Dermis blood vessel endothelial cell (primary cell): ENCODE measurements around the gene BANK1. TPM values are rescaled to one million over a fixed set of nuclear protein-coding genes. Genes with fewer than 3 reads are reported as not detected.
"Not testable (repeated sequence)": the region's sequence is repeated elsewhere in the genome, so short reads cannot be mapped to it uniquely, and the experiment has no call there.

ENCODE experiments used
- DNase-seq: peaks from one replicate; pipeline ENCODE4 v3.0.0; 2010
- total RNA-seq: library from RNA; depleted of rRNA; stranded (reverse); fragments of >200 nt; gene quantifications from 2 replicates; pipeline ENCODE4 v1.2.3, GENCODE V29; 2014

Gene BANK1
- total RNA-seq, 1 donor from 2014 or later: not detected

DNA sequence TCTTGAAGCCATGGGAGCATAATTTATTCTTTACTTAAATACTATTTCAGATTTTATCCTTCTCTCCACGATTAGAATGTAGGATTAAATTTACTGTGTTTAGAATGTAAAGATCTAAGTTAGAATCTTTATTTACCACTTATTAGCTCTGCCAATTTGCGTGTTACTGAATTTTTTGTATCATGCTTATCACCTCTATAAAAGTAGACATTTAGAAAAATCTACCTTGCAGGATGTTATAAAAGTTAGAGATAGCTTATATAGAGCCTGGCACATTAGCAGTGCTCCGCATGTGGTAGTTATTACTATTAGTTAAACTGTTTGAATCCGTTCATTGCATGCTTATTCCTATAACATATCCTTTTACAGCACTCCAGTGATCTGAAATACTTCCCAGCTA lies 97.9 kb downstream of the BANK1 start:
- no peak for DNase-seq

- DNase-seq: not testable (repeated sequence)
These were observed 115.0 kb downstream of the BANK1 start for GRCh38 chr4:101905527-101905926.

DNA sequence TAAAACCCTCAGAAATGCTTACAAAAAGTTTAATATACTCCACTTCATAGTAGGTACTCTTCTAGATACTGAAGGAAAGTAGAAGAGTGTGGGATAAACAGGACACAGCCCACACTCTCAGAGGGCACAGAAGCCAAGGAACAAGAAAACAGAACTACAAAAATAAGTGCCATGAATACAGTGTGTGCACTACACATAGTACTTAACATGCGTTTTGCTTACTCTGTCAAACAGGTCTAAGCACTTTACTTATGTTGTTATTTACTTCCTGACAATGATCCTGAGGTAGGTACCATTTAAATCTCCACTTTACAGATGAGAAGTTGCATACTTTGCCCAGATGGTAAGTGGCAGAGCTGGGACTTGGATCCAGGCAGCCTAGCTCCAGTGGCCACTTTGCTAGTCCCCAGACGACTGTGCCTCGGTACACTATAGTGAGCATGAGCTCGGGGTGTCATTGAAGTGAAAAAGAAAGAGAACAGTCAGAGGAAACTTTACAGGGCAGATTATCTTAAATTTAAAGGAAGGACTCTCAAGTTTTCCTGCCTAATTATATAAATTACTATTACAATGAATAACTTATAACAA lies 120.3 kb downstream of the BANK1 start:
- DNase-seq: no peak

- DNase-seq: no peak
These were observed 121.1 kb downstream of the BANK1 start for GRCh38 chr4:101911616-101912015.

DNA sequence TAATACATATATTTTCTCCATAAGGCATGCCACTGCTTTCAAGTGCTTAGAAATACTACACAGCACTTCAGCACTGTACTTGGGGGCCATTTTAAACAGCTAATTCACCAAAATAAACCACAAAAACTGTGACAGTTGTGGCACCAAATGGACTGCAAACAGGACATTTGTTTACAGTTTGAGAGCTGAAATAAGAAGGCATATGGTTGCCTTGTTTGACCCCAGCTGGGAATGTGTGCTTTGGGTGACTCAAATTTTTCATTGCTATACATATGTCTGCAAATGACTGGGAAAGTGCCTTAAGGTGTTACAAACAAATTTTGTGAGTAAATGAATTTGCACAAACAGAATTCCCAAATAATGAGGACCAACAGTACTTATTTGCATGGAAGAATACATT lies 124.2 kb downstream of the BANK1 start:
- no peak for DNase-seq

- DNase-seq: no peak
These were observed 128.9 kb downstream of the BANK1 start for GRCh38 chr4:101919373-101919977.

GRCh38 chr4:101921370-101921769 lies 130.8 kb downstream of the BANK1 start:
- no peak for DNase-seq

DNA sequence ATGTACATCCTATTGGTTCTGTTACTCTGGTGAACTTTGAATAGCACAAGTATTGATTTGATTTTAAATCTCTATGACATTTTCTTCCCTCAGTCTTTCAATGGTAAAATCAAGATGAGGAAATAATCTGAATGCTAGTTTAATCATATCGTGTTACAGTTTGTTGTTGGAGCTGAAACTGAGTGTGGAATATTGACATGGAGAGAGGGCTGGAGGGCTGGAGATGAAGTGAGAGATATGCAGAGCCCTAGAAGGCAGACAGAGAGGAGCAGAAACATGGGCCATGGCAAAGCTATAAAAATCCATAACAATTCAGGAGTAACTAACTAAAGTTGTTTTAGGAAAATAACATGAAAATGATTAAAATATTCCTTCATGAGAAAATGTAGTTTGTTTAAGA lies 141.1 kb downstream of the BANK1 start:
- DNase-seq: no peak

DNA sequence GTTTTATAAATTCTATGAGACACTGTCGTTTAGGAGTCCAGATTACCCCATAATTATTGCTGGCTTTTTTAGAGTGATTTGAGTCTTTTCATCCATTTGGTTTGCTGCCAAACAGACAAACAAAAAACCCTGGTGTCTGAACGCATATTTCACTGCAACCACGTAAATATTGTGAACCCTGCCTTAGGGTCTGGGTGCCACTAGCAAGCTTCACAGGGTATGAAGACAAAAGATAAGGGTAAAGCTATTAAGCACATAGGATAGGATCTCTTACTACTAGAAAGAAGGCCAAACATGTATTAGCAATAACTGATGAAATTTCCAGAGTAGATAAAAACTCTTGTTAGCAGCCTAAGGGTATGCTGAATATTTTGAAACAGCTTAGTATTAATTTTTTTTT lies 143.3 kb downstream of the BANK1 start:
- DNase-seq: no peak

GRCh38 chr4:101938836-101939235 lies 148.3 kb downstream of the BANK1 start:
- DNase-seq: no peak

DNA sequence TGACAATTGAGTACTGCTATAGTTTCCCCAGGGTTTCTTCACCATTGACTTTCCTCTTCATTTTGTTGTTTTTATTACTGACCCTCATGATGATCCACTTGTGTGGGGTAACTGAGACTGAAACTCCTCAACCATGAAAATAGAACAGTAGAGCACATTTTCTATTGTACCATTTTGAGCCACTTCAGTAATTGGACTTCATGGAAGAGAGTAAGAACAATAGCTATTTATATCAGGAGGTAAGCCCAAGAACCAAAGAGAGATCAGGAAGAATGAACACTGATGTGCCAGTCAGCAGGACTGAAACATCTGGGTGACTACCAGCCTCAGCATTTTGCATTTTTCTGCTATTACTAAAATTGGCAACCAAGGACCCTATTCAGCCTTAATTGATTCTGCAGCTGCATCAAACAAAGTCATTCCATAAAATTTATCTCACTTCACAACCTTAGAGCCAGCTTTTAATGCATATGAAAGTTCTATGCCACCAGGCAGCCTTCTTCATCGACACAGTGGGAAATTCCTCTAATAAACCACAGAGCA lies 151.4 kb downstream of the BANK1 start:
- no peak for DNase-seq

GRCh38 chr4:101942891-101943290 lies 152.4 kb downstream of the BANK1 start:
- no peak for DNase-seq

GRCh38 chr4:101944649-101945048 lies 154.1 kb downstream of the BANK1 start:
- DNase-seq: no peak

- DNase-seq: no peak
These were observed 157.5 kb downstream of the BANK1 start for GRCh38 chr4:101948055-101948454.

- no peak for DNase-seq
These were observed 158.4 kb downstream of the BANK1 start for GRCh38 chr4:101948951-101949350.

- no peak for DNase-seq
These were observed 159.9 kb downstream of the BANK1 start for GRCh38 chr4:101950258-101950979.

DNA sequence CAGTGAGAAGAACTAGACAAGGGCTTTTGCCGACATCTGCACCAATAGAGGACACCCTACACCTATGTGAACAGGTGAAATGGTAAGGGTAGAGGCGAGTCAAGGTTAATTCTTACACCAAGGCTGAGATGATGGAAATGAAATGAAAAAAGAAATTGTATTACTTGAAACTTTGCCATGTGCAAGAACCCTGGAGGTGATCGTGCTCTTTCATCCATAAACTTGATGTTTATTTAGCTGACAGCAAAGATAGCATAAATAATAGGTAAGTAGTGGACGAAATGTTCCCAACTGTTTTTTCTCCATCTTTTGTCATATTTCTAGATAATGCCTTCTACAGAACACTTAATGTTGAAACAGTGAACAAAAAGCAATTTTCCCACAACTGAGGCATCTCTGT lies 162.5 kb downstream of the BANK1 start:
- no peak for DNase-seq

- DNase-seq: peak; percentile 51
These were observed 163.4 kb downstream of the BANK1 start for GRCh38 chr4:101953949-101954348.

DNA sequence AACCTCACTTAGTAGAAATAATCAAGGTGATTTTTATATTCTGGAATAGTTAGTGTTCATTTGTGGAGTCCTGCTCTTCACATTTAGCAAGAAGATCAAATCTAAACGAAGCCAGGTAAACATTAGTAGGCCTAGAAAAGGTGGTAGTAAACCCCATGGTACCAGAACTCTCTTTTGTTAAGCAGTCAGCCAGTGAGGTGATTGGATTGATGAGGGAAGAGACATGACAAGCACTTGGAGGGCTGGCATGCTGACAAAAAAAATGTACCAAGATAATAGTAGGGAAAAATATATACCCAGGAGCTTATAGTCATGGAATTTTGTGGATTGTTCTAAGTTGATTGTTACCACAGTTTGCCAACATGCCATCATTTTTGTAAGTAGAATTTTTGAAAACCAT lies 163.8 kb downstream of the BANK1 start:
- DNase-seq: peak; percentile 5

DNA sequence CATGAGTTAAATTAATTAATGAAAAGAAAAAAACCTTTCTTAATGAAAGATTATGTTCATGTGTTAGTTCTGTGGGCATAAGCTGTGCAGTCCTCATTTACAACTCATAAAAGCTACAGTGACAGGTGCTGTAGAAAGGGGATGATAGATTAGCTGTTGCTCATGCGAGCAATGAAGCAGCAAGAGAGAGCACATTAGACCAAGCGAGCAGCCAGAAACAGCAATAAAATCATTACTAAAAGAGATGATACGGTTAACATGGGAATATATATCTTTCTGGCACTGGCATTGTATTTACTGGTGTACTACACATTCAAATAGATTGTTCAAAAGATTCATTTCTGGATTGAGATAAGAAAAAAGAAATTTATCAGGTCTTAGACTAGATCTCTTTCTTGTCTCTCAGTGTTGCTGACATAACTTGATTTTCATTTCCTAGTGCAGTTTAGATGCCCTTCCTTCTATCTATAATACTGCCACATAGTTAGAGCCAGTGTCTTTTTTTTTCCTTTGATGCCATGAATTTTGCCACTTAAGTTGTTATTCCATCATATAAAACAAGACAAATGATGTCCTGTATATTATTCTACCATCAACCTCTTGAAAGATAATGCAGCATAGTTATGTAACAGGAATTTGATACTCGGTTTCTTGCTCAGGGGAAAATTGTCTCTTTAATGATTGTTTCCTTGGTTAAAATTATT lies 164.6 kb downstream of the BANK1 start:
- no peak for DNase-seq

DNA sequence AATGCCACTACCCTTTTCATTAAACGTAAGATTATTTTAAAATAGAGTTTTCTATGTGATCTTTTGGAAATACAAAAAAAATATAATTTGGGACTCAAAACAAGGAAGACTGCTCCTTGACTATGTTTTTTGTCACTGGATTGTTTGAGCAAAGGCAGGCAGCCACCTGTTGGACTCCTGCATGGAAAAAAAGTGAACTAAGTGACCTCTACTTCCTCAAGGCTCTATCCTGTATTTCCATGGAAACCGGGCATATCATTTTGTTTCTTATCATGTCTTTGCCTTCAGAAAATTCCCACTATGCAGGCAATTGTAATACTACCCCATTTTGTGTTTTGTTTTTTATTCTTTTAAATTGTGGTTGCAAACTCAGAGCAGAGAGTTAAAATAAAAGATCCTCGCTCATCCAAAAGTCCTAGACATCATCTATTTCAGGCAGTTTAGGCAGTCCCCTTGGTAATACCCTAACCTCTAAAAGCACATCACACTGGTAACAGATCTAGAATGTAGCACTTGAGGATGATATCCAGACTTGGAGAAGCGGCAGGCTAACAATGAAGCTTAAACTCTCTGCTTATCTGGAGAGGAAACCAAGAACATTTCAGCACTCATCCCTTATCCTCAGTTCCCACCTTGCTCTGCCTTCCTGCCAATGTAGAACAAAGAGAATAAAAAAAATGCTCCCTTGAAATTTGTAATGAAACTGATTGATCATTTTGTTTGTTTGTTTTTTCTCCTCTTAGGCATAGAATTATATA lies 165.7 kb downstream of the BANK1 start:
- DNase-seq: peak; percentile 72

DNA sequence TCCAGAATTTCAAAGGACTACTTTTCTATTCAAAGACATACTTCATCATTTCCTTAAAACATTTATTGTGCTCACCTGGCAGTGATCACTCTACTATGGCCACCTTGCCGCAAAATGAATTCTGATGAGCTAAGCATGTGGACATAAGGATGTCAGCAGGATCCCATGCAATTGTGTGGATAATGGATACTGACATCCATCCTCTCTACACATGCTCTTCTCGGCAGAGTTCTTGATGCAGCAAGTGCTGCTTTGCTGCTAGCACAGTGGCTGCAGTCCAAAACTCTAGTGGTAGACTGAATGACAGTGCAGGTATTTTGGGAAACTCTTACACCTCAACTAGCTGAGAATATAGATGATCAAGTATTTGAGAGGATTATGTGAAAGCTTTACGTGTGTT lies 168.0 kb downstream of the BANK1 start:
- DNase-seq: no peak

DNA sequence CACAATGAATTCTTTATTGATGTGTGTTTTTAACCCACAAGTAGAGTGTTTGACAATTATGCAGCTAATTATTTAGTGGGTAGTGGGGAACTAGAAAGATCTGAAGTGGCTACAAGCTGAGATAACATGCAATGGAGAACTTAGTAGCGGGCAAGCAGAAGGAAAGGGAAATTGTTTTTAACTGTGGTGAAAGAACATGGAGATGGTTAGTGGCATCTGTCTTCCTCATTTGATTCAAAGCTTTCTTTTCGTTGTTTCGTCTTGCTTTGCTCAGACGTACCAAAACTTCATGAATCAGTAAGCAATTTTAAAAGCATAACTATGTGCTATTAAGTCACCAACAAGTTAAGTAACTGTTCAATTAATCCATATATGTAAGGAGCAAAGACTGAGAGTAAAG lies 169.9 kb downstream of the BANK1 start:
- no peak for DNase-seq
